Activated CD4-positive, alpha-beta T cell treated with anti-CD3 and anti-CD28 coated beads, Interleukin-2, amount 10 ng/mL, durations not matched to agents 24 days and 14 days (primary cell): ENCODE measurements around the gene PLCB2. TPM values are rescaled to one million over a fixed set of nuclear protein-coding genes. Genes with fewer than 3 reads are reported as not detected.

Experiments
- DNase-seq: peaks from one replicate; pipeline ENCODE4 v3.0.0; 2022
- H3K27ac Mint-ChIP-seq: one replicate; pipeline ENCODE4 v1.8.0; 2022; ENCODE audit warnings: mild to moderate bottlenecking, mixed read lengths
- H3K27me3 Mint-ChIP-seq: one replicate; pipeline ENCODE4 v1.8.0; 2022; ENCODE audit warnings: mixed read lengths
- H3K36me3 Mint-ChIP-seq: one replicate; pipeline ENCODE4 v1.8.0; 2022; ENCODE audit warnings: low read depth, mild to moderate bottlenecking, mixed read lengths
- H3K4me1 Mint-ChIP-seq: one replicate; pipeline ENCODE4 v1.8.0; 2021; ENCODE audit warnings: mixed read lengths
- H3K4me3 Mint-ChIP-seq: one replicate; pipeline ENCODE4 v1.8.0; 2022; ENCODE audit warnings: mild to moderate bottlenecking, moderate library complexity, mixed read lengths
- H3K9me3 Mint-ChIP-seq: one replicate; pipeline ENCODE4 v1.8.0; 2021; ENCODE audit warnings: mixed read lengths
- intact Hi-C: fragments of 100-400 bp; cut with micrococcal nuclease; formaldehyde crosslinking; loops from one replicate; pipeline ENCODE4 v1.15.1; 2023
- total RNA-seq: library from RNA; stranded (reverse); gene quantifications from 2 replicates; pipeline ENCODE4 v1.2.3, GENCODE V29; 2022

Gene PLCB2
- total RNA-seq, 1 donor from 2014 or later = 95.7 TPM

GRCh38 chr15:40325188-40325587 is 17.5 kb upstream of the PLCB2 start:
- H3K27ac Mint-ChIP-seq = no peak overlapping the region
- DNase-seq = no peak
- H3K4me1 Mint-ChIP-seq = peaks cover 36% of the 10 kb centered on the region
- peaks cover 7% of the 10 kb centered on the region for H3K27me3 Mint-ChIP-seq
- no peaks in the 10 kb centered on the region for H3K9me3 Mint-ChIP-seq
- H3K36me3 Mint-ChIP-seq = peaks cover 10% of the 10 kb centered on the region
- H3K4me3 Mint-ChIP-seq = peak overlapping the region; percentile 78
- intact Hi-C loops = no loop called here

- Mint-ChIP-seq H3K9me3 (no peaks in the 10 kb centered on the region), H3K36me3 (peaks cover 10% of the 10 kb centered on the region), H3K4me3 (peak overlapping the region; percentile 78), H3K4me1 (peaks cover 36% of the 10 kb centered on the region), H3K27ac (peak overlapping the region; percentile 14), H3K27me3 (peaks cover 14% of the 10 kb centered on the region)
- peak; percentile 76 for DNase-seq
- intact Hi-C loops = loop anchor here (1.0 to 5.0 kb wide), 6 partner anchors 10 to 277 kb away; partner anchors contain the start of genes ANKRD63 and PLCB2
These were observed 16.5 kb upstream of the PLCB2 start for GRCh38 chr15:40323953-40324937.

GRCh38 chr15:40323239-40323952 is 15.7 kb upstream of the PLCB2 start, which contains the start of gene INAFM2:
INAFM2 (plus strand) TSS chr15:40323692; CDS start chr15:40324056, 364 bp downstream.
- H3K36me3 Mint-ChIP-seq = peaks cover 10% of the 10 kb centered on the region
- intact Hi-C loops = loop anchor here (1.0 to 5.0 kb wide), 6 partner anchors 11 to 276 kb away; partner anchors contain the start of genes ANKRD63 and PLCB2
- peak within 1 kb of the TSS; percentile 82 for H3K4me3 Mint-ChIP-seq
- no peak within 1 kb of the TSS for H3K27ac Mint-ChIP-seq
- DNase-seq = peak; percentile 97
- H3K27me3 Mint-ChIP-seq = peaks cover 16% of the 10 kb centered on the region
- no peaks in the 10 kb centered on the region for H3K9me3 Mint-ChIP-seq
- peaks cover 31% of the 10 kb centered on the region for H3K4me1 Mint-ChIP-seq

GRCh38 chr15:40322531-40323238 is 14.9 kb upstream of the PLCB2 start:
- H3K4me1 Mint-ChIP-seq = peaks cover 26% of the 10 kb centered on the region
- H3K36me3 Mint-ChIP-seq = peaks cover 9% of the 10 kb centered on the region
- intact Hi-C loops = loop anchor here (1.0 to 5.0 kb wide), 6 partner anchors 12 to 275 kb away; partner anchors contain the start of genes ANKRD63 and PLCB2
- H3K27me3 Mint-ChIP-seq = peaks cover 21% of the 10 kb centered on the region
- peak; percentile 61 for DNase-seq
- H3K9me3 Mint-ChIP-seq = no peaks in the 10 kb centered on the region
- H3K4me3 Mint-ChIP-seq = peak overlapping the region; percentile 82
- peak overlapping the region; percentile 76 for H3K27ac Mint-ChIP-seq

- peaks cover 4% of the 10 kb centered on the region for H3K36me3 Mint-ChIP-seq
- no peak overlapping the region for H3K27ac Mint-ChIP-seq
- no peak overlapping the region for H3K4me3 Mint-ChIP-seq
- H3K9me3 Mint-ChIP-seq = no peaks in the 10 kb centered on the region
- intact Hi-C loops = loop anchor here (1.0 to 5.0 kb wide), 4 partner anchors 11 to 274 kb away; partner anchors contain the start of gene ANKRD63
- peaks cover 36% of the 10 kb centered on the region for H3K27me3 Mint-ChIP-seq
- DNase-seq = peak; percentile 89
- peaks cover 23% of the 10 kb centered on the region for H3K4me1 Mint-ChIP-seq
These were observed 13.2 kb upstream of the PLCB2 start for GRCh38 chr15:40320931-40321371.

GRCh38 chr15:40320409-40320808 is 12.7 kb upstream of the PLCB2 start:
- peaks cover 41% of the 10 kb centered on the region for H3K27me3 Mint-ChIP-seq
- no peak overlapping the region for H3K27ac Mint-ChIP-seq
- no peaks in the 10 kb centered on the region for H3K9me3 Mint-ChIP-seq

GRCh38 chr15:40317580-40317979 is 9.8 kb upstream of the PLCB2 start:
- no peak for DNase-seq
- Mint-ChIP-seq H3K4me1 (peaks cover 17% of the 10 kb centered on the region), H3K9me3 (no peaks in the 10 kb centered on the region), H3K4me3 (no peak overlapping the region), H3K27me3 (peaks cover 60% of the 10 kb centered on the region), H3K36me3 (no peaks in the 10 kb centered on the region), H3K27ac (no peak overlapping the region)
- intact Hi-C loops = no loop called here

More at GRCh38 chr15:40320409-40320808, 12.7 kb upstream of the PLCB2 start:
- intact Hi-C loops = loop anchor here (5.0 kb wide), 3 partner anchors 38 to 273 kb away; partner anchors contain the start of gene ANKRD63
- Mint-ChIP-seq H3K4me1 (peaks cover 22% of the 10 kb centered on the region), H3K4me3 (no peak overlapping the region), H3K36me3 (peaks cover 3% of the 10 kb centered on the region)
- DNase-seq = no peak

GRCh38 chr15:40316931-40317330 is 9.2 kb upstream of the PLCB2 start:
- intact Hi-C loops = no loop called here
- no peak overlapping the region for H3K27ac Mint-ChIP-seq
- H3K4me3 Mint-ChIP-seq = no peak overlapping the region
- peaks cover 12% of the 10 kb centered on the region for H3K4me1 Mint-ChIP-seq
- H3K9me3 Mint-ChIP-seq = no peaks in the 10 kb centered on the region
- DNase-seq = no peak
- no peaks in the 10 kb centered on the region for H3K36me3 Mint-ChIP-seq
- peaks cover 64% of the 10 kb centered on the region for H3K27me3 Mint-ChIP-seq

GRCh38 chr15:40314723-40315276 is 7.1 kb upstream of the PLCB2 start:
- Mint-ChIP-seq H3K9me3 (no peaks in the 10 kb centered on the region), H3K4me3 (no peak overlapping the region), H3K27ac (no peak overlapping the region), H3K27me3 (peaks cover 64% of the 10 kb centered on the region), H3K36me3 (no peaks in the 10 kb centered on the region), H3K4me1 (peaks cover 6% of the 10 kb centered on the region)
- intact Hi-C loops = no loop called here
- no peak for DNase-seq

- Mint-ChIP-seq H3K4me1 (peaks cover 15% of the 10 kb centered on the region), H3K9me3 (no peaks in the 10 kb centered on the region), H3K4me3 (no peak overlapping the region), H3K27ac (no peak overlapping the region), H3K27me3 (peaks cover 60% of the 10 kb centered on the region), H3K36me3 (no peaks in the 10 kb centered on the region)
- no peak for DNase-seq
- intact Hi-C loops = no loop called here
These were observed 6.0 kb upstream of the PLCB2 start for GRCh38 chr15:40313531-40314398.

GRCh38 chr15:40312370-40313158 is 4.8 kb upstream of the PLCB2 start:
- intact Hi-C loops = no loop called here
- Mint-ChIP-seq H3K27ac (no peak overlapping the region), H3K4me3 (no peak overlapping the region), H3K36me3 (no peaks in the 10 kb centered on the region), H3K9me3 (no peaks in the 10 kb centered on the region), H3K27me3 (peaks cover 53% of the 10 kb centered on the region), H3K4me1 (peaks cover 18% of the 10 kb centered on the region)
- no peak for DNase-seq
